GM12878 (cell line): ENCODE data around the gene SAP25. TPM values are rescaled to one million over a fixed set of nuclear protein-coding genes. Genes with fewer than 3 reads are reported as not detected.

Experiments
- BMI1 ChIP-seq: fragments of 450-650 bp; IDR thresholded peaks from 2 replicates; pipeline ENCODE4 v1.6.1; 2016; ENCODE audit warnings: mild to moderate bottlenecking, moderate library complexity, borderline replicate concordance
- CBX3 ChIP-seq: fragments of 200-600 bp; sonication (generic); IDR thresholded peaks from 2 replicates; pipeline ENCODE4 v1.6.1; 2016; ENCODE audit warnings: low read depth, borderline replicate concordance
- CBX5 ChIP-seq: sonication (generic); IDR thresholded peaks from 2 replicates; pipeline ENCODE4 v1.6.1; 2016; ENCODE audit warnings: low read depth, moderate library complexity, mild to moderate bottlenecking, inconsistent platforms
- CHD1 ChIP-seq: IDR thresholded peaks from 2 replicates; pipeline ENCODE4 v1.6.1; 2012; ENCODE audit warnings: low read depth, low read length, improper control_type of control experiment
- GABPA ChIP-seq: IDR thresholded peaks from 2 replicates; pipeline ENCODE4 v1.6.1; 2014; ENCODE audit warnings: antibody characterized with exemption, low read depth, mild to moderate bottlenecking, inconsistent platforms
- IKZF1 ChIP-seq: fragments of 450-650 bp; conservative IDR thresholded peaks from 2 replicates; pipeline ENCODE4 v1.6.1; 2017; ENCODE audit warnings: antibody characterized with exemption, mild to moderate bottlenecking
- IKZF2 ChIP-seq, 2 experiments: fragments of 450-650 bp; IDR thresholded peaks; 2 replicates each; pipeline ENCODE4 v1.6.1; 2017; ENCODE audit warnings: mild to moderate bottlenecking in 2 of 2, moderate library complexity in 2 of 2
- IRF4 ChIP-seq: IDR thresholded peaks from 2 replicates; pipeline ENCODE4 v1.6.1; 2011; ENCODE audit warnings: low read depth, low read length
- MAX ChIP-seq: IDR thresholded peaks from 2 replicates; pipeline ENCODE4 v1.6.1; 2012; ENCODE audit warnings: low read depth, low read length, improper control_type of control experiment
- MEF2B ChIP-seq: fragments of 450-650 bp; IDR thresholded peaks from 2 replicates; pipeline ENCODE4 v1.6.1; 2018; ENCODE audit warnings: mild to moderate bottlenecking, moderate library complexity; ENCODE audit not compliant: partially characterized antibody, poor library complexity, severe bottlenecking
- NBN ChIP-seq: fragments of 450-650 bp; IDR thresholded peaks from 2 replicates; pipeline ENCODE4 v1.6.1; 2016
- NFIC ChIP-seq: IDR thresholded peaks from 2 replicates; pipeline ENCODE4 v1.6.1; 2012; ENCODE audit warnings: low read depth, mild to moderate bottlenecking, inconsistent platforms, low read length, moderate library complexity
- PAX5 ChIP-seq: IDR thresholded peaks from 2 replicates; pipeline ENCODE4 v1.6.1; 2011; ENCODE audit warnings: low read depth, low read length, borderline replicate concordance
- PKNOX1 ChIP-seq: fragments of 450-650 bp; IDR thresholded peaks from 2 replicates; pipeline ENCODE4 v1.6.1; 2016; ENCODE audit warnings: mild to moderate bottlenecking
- POLR2A ChIP-seq: IDR thresholded peaks from 2 replicates; pipeline ENCODE4 v1.6.1; 2011; ENCODE audit warnings: low read depth, mild to moderate bottlenecking, low read length
- POU2F2 ChIP-seq: IDR thresholded peaks from 3 replicates; pipeline ENCODE4 v1.6.1; 2011; ENCODE audit warnings: low read depth, mild to moderate bottlenecking, low read length, borderline replicate concordance
- RBBP5 ChIP-seq: fragments of 200-600 bp; sonication (generic); conservative IDR thresholded peaks from 2 replicates; pipeline ENCODE4 v1.6.1; 2016
- RCOR1 ChIP-seq: conservative IDR thresholded peaks from 2 replicates; pipeline ENCODE4 v1.6.1; 2012; ENCODE audit warnings: low read depth, low read length, improper control_type of control experiment
- SKIL ChIP-seq: fragments of 450-650 bp; IDR thresholded peaks from 2 replicates; pipeline ENCODE4 v1.6.1; 2017; ENCODE audit warnings: mild to moderate bottlenecking, low read depth, inconsistent platforms; ENCODE audit not compliant: poor library complexity, severe bottlenecking
- USF2 ChIP-seq: IDR thresholded peaks from 2 replicates; pipeline ENCODE4 v1.6.1; 2011; ENCODE audit warnings: low read depth, low read length, improper control_type of control experiment, borderline replicate concordance
- YY1 ChIP-seq: IDR thresholded peaks from 2 replicates; pipeline ENCODE4 v1.6.1; 2011; ENCODE audit warnings: low read depth, mild to moderate bottlenecking, low read length
- ZNF217 ChIP-seq: fragments of 450-650 bp; IDR thresholded peaks from 2 replicates; pipeline ENCODE4 v1.6.1; 2017; ENCODE audit warnings: antibody characterized with exemption, mild to moderate bottlenecking
- ZNF274 ChIP-seq: IDR thresholded peaks from one replicate; pipeline ENCODE4 v1.8.0; 2011; ENCODE audit not compliant: insufficient read length, insufficient read depth
- ZNF622 ChIP-seq: fragments of 450-650 bp; IDR thresholded peaks from 2 replicates; pipeline ENCODE4 v1.6.1; 2017; ENCODE audit warnings: mild to moderate bottlenecking, inconsistent platforms
- ZNF687 ChIP-seq: fragments of 450-650 bp; IDR thresholded peaks from 2 replicates; pipeline ENCODE4 v1.6.1; 2017; ENCODE audit warnings: mild to moderate bottlenecking, moderate library complexity
- polyA plus RNA-seq, 11 experiments: library from polyadenylated mRNA; depleted of rRNA in 4 of 11; unstranded in 6 of 11; stranded (reverse) in 5 of 11; fragments of >200 nt; fragmentation: Nextera tagmentation in 4 of 11; fragmentation: Illumina TruSeq in 1 of 11; extraction: Ambion mirVana in 4 of 11; extraction: Trizol in 1 of 11; gene quantifications; 1 replicate in 1 of 11; 2 replicates in 10 of 11; pipeline versions ENCODE4 v1.2.1 to v1.2.3, GENCODE V29; 2011 to 2016; ENCODE audit warnings: inconsistent platforms in 2 of 11, missing spikeins in 2 of 11, low read depth in 1 of 11
- total RNA-seq, 4 experiments: library from RNA; depleted of rRNA in 3 of 4; stranded (reverse); fragments of >200 nt in 3 of 4; fragmentation: Illumina TruSeq in 1 of 4; extraction: Trizol in 1 of 4; gene quantifications; 2 replicates each; pipeline versions ENCODE4 v1.2.1 to v1.2.3, GENCODE V29; 2013 to 2021

Gene SAP25
- total and polyA plus RNA-seq, 10 of the 15 experiments (the other 5 are each of a cell fraction or from before 2014, with no cell fraction given): 0.14 to 8.6 (median 1.1) TPM

GRCh38 chr7:100611983-100612729 lies 38.5 kb upstream of the SAP25 start, which contains the start of gene MOSPD3 (continued):
- TF ChIP-seq NFIC (no peak), POLR2A (peak; percentile 90), ZNF622 (no peak), CBX3 (no peak), SKIL (no peak), ZNF274 (no peak), NBN (peak; percentile 69), BMI1 (no peak), YY1 (peak; percentile 73), MEF2B (no peak), IKZF2 (IDR thresholded peaks at IDR 0.05) (no peak), RCOR1 (no peak), MAX (peak; percentile 19; the same call in 1 of the 2 replicates), PAX5 (no peak), CBX5 (no peak), RBBP5 (no peak), USF2 (no peak), POU2F2 (no peak), PKNOX1 (peak; percentile 98), CHD1 (no peak), ZNF687 (no peak), GABPA (peak; percentile 69), IRF4 (no peak), ZNF217 (no peak), IKZF1 (peak; percentile 18; the same call in 1 of the 2 replicates)
